Lower leg skin (tissue), 3 donors: ENCODE data around the gene GNAT3.

Experiments
- CTCF ChIP-seq, 3 donors: fragments of 450-650 bp; IDR thresholded peaks; one replicate each; pipeline ENCODE4 v1.5.1; 2016; ENCODE audit warnings: antibody characterized with exemption in 3 of 3, mild to moderate bottlenecking in 3 of 3, moderate library complexity in 2 of 3
- POLR2A ChIP-seq, 2 donors: fragments of 450-650 bp; IDR thresholded peaks; one replicate each; pipeline ENCODE4 v1.6.1; 2016 to 2017; ENCODE audit warnings: antibody characterized with exemption in 2 of 2, mild to moderate bottlenecking in 1 of 2, moderate library complexity in 1 of 2

- TF ChIP-seq CTCF (IDR thresholded peaks at IDR 0.05), result no peak
- no peak for TF ChIP-seq POLR2A (IDR thresholded peaks at IDR 0.05)
These were observed 30.5 kb upstream of the GNAT3 start for GRCh38 chr7:80542398-80542797.
